A549 treated with RU486 at 1 μM for 4 hours (cell line): ENCODE measurements around the gene AMZ1. TPM values are rescaled to one million over a fixed set of nuclear protein-coding genes. Genes with fewer than 3 reads are reported as not detected.

Experiments used
- total RNA-seq: library from RNA; stranded (reverse); fragments of 200-300 nt; extraction: Qiagen RNA extraction; gene quantifications from 5 replicates; pipeline ENCODE4 v1.2.3, GENCODE V29; 2022; ENCODE audit warnings: low read depth

The AMZ1 gene
- 0.01 to 0.05 TPM in 2 of 5 replicates, not detected in the others for total RNA-seq

DNA sequence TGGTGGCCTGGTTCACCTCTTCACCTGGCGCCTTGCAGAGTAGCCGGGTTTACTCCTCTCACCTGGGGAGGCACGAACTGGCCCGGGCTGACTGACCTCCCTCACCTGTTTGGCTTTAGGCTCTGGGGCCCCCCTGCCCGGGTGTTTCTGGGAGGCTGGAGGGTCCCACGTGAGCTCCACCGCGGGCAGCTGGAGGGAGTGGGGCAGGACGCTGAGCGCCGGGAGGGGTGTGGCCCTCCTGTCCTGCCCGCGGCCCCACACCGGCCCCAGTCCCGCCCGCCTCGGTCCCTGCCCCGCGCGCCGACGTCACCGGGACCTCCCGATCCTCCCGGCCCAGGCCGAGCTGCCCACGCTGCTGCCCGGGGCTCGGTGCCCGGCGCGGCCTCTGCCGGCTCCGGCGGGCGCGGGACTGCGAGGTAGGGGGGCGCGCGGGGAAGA lies at the start of gene AMZ1:
AMZ1 (plus strand) TSS at position 322 of the 438 bp plus-strand sequence. CDS start 12,250 bp downstream, outside the sequence.

Other genes starting within 250 kb of the AMZ1 start
- not detected in 5 replicates for gene GRIFIN, start 211.8 kb upstream of the AMZ1 start, total RNA-seq
- gene LFNG, start 168.4 kb upstream of the AMZ1 start, total RNA-seq, result 7.9 to 16.6 TPM (median 13.2 TPM) in 5 replicates
- gene BRAT1, start 132.7 kb upstream of the AMZ1 start, total RNA-seq, result 22.7 to 38.3 TPM (median 31.4 TPM) in 5 replicates
- 10.0 to 14.8 TPM (median 12.6 TPM) in 5 replicates for gene IQCE, start 129.2 kb upstream of the AMZ1 start, total RNA-seq
- gene TTYH3, start 56.2 kb upstream of the AMZ1 start, total RNA-seq, result 37.9 to 65.9 TPM (median 53.6 TPM) in 5 replicates
- gene GNA12, start 156.1 kb downstream of the AMZ1 start, total RNA-seq, result 38.1 to 48.2 TPM (median 44.2 TPM) in 5 replicates